B cell (primary cell): Measurements from ENCODE around the gene ROM1. TPM values are rescaled to one million over a fixed set of nuclear protein-coding genes. Genes with fewer than 3 reads are reported as not detected.

Experiments used
- ATAC-seq: fragments of 200-7000 bp; cut with Tn5 transposase; one replicate; pipeline ENCODE4 v1.10.0; 2021; ENCODE audit warnings: low read depth, mild to moderate bottlenecking, moderate number of reproducible peaks, moderate library complexity
- CTCF ChIA-PET: fragments of 350-600 bp; sonication (Branson Sonifier 250); formaldehyde crosslinking; loops from one replicate; lab custom pipeline; 2021; ENCODE audit warnings: antibody characterized with exemption, inconsistent platforms; lab: Charles Lee
- POLR2A ChIA-PET: fragments of 350-600 bp; sonication (Branson Sonifier 250); formaldehyde crosslinking; loops from one replicate; lab custom pipeline; 2021; ENCODE audit warnings: antibody characterized with exemption; lab: Charles Lee
- DNase-seq: peaks from one replicate; pipeline ENCODE4 v3.0.0; 2013
- H2AFZ ChIP-seq: 2 replicates; pipeline ENCODE4 v1.6.1; 2012; ENCODE audit warnings: mild to moderate bottlenecking, low read depth, low read length; ENCODE audit not compliant: insufficient read depth, poor library complexity, severe bottlenecking
- H3K27ac ChIP-seq, 2 donors: 1 replicate in 1 of 2; 2 replicates in 1 of 2; pipeline ENCODE4 v1.5.1; 2012 to 2013; ENCODE audit warnings: low read length in 2 of 2, mild to moderate bottlenecking in 2 of 2, moderate library complexity in 1 of 2
- H3K27me3 ChIP-seq, 4 experiments: fragments of 200-600 bp in 1 of 4; sonication (generic) in 1 of 4; replicated peaks in 1 of 4; 1 replicate in 2 of 4; 2 replicates in 2 of 4; pipeline versions ENCODE4 v1.6.1 to v1.7.0; 2013 to 2016; ENCODE audit warnings: low read length in 3 of 4, mild to moderate bottlenecking in 2 of 4, mixed read lengths in 1 of 4, moderate library complexity in 1 of 4; ENCODE audit not compliant: insufficient read depth in 4 of 4, control insufficient read depth in 3 of 4; ENCODE audit errors: control extremely low read depth in 1 of 4
- H3K36me3 ChIP-seq, 2 experiments: replicated peaks in 1 of 2; 1 replicate in 1 of 2; 2 replicates in 1 of 2; pipeline versions ENCODE4 v1.6.1 to v1.7.1; 2013; ENCODE audit warnings: low read length in 1 of 2; ENCODE audit not compliant: insufficient read depth in 2 of 2, control insufficient read depth in 1 of 2; ENCODE audit errors: control extremely low read depth in 1 of 2, extremely low read depth in 1 of 2
- H3K4me1 ChIP-seq, 2 donors: fragments of 200-600 bp in 1 of 2; sonication (generic) in 1 of 2; 1 replicate in 1 of 2; 2 replicates in 1 of 2; pipeline versions ENCODE4 v1.5.1 to v1.6.1; 2013 to 2017; ENCODE audit warnings: low read length in 2 of 2; ENCODE audit not compliant: control insufficient read depth in 2 of 2, insufficient read depth in 2 of 2
- H3K4me2 ChIP-seq: replicated peaks from 2 replicates; pipeline ENCODE3; 2012; ENCODE audit warnings: mild to moderate bottlenecking, low read depth, low read length; ENCODE audit not compliant: poor library complexity, severe bottlenecking
- H3K4me3 ChIP-seq, 5 experiments: fragments of 200-600 bp in 1 of 5; sonication (generic) in 1 of 5; 1 replicate in 3 of 5; 2 replicates in 2 of 5; pipeline versions ENCODE4 v1.5.1 to v1.7.0; 2011 to 2016; ENCODE audit warnings: low read length in 4 of 5, mild to moderate bottlenecking in 4 of 5, low read depth in 2 of 5, control low read depth in 1 of 5, moderate library complexity in 1 of 5; ENCODE audit not compliant: insufficient read depth in 1 of 5; ENCODE audit errors: control extremely low read depth in 1 of 5, extremely low read depth in 1 of 5
- H3K79me2 ChIP-seq: fragments of 200-600 bp; sonication (generic); one replicate; pipeline ENCODE4 v1.6.0; 2016; ENCODE audit warnings: low read length; ENCODE audit not compliant: control insufficient read depth, insufficient read depth
- H3K9ac ChIP-seq: fragments of 200-600 bp; sonication (generic); 2 replicates; pipeline ENCODE4 v1.6.1; 2017; ENCODE audit warnings: mild to moderate bottlenecking, low read length, moderate library complexity
- H3K9me3 ChIP-seq, 3 donors: one replicate each; pipeline versions ENCODE4 v1.6.1 to v1.7.1; 2013; ENCODE audit warnings: low read length in 2 of 3; ENCODE audit not compliant: control insufficient read depth in 2 of 3, insufficient read depth in 1 of 3; ENCODE audit errors: control extremely low read depth in 1 of 3
- H4K20me1 ChIP-seq: 2 replicates; pipeline ENCODE4 v1.6.0; 2012; ENCODE audit warnings: mild to moderate bottlenecking, low read length; ENCODE audit not compliant: insufficient read depth, control insufficient read depth, poor library complexity, severe bottlenecking
- H3K27ac Mint-ChIP-seq: one replicate; pipeline ENCODE4 v1.8.0; 2021; ENCODE audit warnings: mixed read lengths
- H3K27me3 Mint-ChIP-seq: one replicate; pipeline ENCODE4 v1.8.0; 2021; ENCODE audit warnings: mixed read lengths
- H3K4me1 Mint-ChIP-seq: one replicate; pipeline ENCODE4 v1.8.0; 2021; ENCODE audit warnings: mixed read lengths
- H3K4me3 Mint-ChIP-seq: one replicate; pipeline ENCODE4 v1.8.0; 2021; ENCODE audit warnings: mixed read lengths
- H3K9me3 Mint-ChIP-seq: one replicate; pipeline ENCODE4 v1.8.0; 2022; ENCODE audit warnings: mixed read lengths; ENCODE audit not compliant: insufficient read depth
- EZH2 ChIP-seq: IDR thresholded peaks from 2 replicates; pipeline ENCODE4 v1.6.1; 2012; ENCODE audit warnings: borderline replicate concordance, low read depth, mild to moderate bottlenecking, moderate library complexity, low read length; ENCODE audit not compliant: insufficient read depth, poor library complexity, severe bottlenecking
- WGBS: methylation state at CpG from one replicate; pipeline ENCODE4 v1.1.5; 2013; ENCODE audit warnings: missing lambda C conversion rate; ENCODE audit not compliant: insufficient coverage; 5-methylcytosine and 5-hydroxymethylcytosine counted together
- intact Hi-C: fragments of 100-400 bp; cut with micrococcal nuclease; formaldehyde crosslinking; loops from one replicate; pipeline ENCODE4 v1.10.0; 2022
- polyA plus RNA-seq: library from polyadenylated mRNA; depleted of rRNA; stranded (reverse); fragments of >200 nt; gene quantifications from 2 replicates; pipeline ENCODE4 v1.2.3, GENCODE V29; 2012
- total RNA-seq, 2 donors: library from RNA; stranded (reverse); fragments of 120-200 nt in 1 of 2; gene quantifications; 1 replicate in 1 of 2; 2 replicates in 1 of 2; pipeline versions ENCODE4 v1.2.3 to v1.2.4, GENCODE V29; 2013 to 2022
- TF ChIP-seq, protein P1 (sequence below): fragments of 200-600 bp; IDR thresholded peaks from one replicate; pipeline ENCODE4 v1.8.0; 2022; ENCODE audit warnings: antibody characterized with exemption, mild to moderate bottlenecking

Gene ROM1
- total and polyA plus RNA-seq, 2 donors (not counting 1 experiment from before 2014, with no cell fraction given): 1.3 to 2.0 TPM

DNA sequence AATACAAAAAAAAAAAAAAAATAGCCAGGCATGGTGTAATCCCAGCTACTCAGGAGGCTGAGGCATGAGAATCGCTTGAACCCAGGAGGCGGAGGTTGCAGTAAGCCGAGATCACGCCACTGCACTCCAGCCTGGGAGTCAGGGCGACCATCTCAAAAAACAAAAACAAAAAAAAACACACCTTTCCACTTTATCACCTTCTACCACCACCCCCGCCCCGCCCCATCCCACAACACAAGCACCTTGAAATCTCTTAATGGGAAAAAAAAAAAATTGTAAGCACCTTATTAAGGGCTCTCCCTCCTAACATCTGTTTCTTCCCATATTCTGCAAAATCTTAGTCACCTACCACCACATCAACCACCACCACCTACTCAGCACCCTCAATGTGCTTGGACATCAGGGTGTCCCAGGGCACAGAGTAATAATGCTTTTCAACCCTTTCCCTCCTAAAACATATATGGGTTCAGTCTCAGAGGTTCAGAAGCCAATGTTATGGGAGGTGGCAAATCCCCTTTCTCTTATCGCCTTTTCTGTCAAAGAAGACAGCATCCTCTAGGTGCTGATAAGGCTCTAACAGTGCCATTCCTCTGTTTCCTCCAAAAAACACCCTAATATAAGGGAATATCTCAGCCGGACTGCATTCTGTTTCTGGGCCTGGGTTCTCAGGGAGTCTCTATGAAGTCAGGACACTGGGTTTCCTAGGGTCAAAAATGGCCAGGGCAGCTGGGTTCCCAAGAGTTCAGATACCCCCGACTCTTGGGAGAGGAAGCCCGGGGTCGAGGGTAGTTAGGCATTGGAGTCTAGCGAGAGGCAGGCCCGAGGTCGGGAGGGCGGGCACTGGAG is 39.3 kb downstream of the ROM1 start:
- peak overlapping the region; percentile 74 to 90 (median 83) for H3K4me3 ChIP-seq
- H3K9ac ChIP-seq: peak overlapping the region; percentile 88
- POLR2A ChIA-PET: interaction anchor here (0.6 to 4.6 kb wide), 15 partner anchors 12 to 298 kb away, joined by 3 to 62 read pairs (median 4); partner anchors contain the start of genes B3GAT3, C11orf98, CSKMT and EEF1G
- H4K20me1 ChIP-seq: peaks cover 2% of the 10 kb centered on the region
- peak overlapping the region; percentile 97 for H3K27ac Mint-ChIP-seq
- H3K4me1 Mint-ChIP-seq: peaks cover 22% of the 10 kb centered on the region
- H3K4me1 ChIP-seq: peaks cover 14 to 18% of the 10 kb centered on the region in 2 donors
- H3K27me3 Mint-ChIP-seq: no peaks in the 10 kb centered on the region
- H3K36me3 ChIP-seq: peaks cover 0 to 24% of the 10 kb centered on the region in 2 experiments
- DNase-seq: no peak
- no peaks in the 10 kb centered on the region for H3K27me3 ChIP-seq
- H3K79me2 ChIP-seq: peaks cover 35% of the 10 kb centered on the region
- no peak for TF ChIP-seq EZH2
- TF ChIP-seq, protein P1, sequence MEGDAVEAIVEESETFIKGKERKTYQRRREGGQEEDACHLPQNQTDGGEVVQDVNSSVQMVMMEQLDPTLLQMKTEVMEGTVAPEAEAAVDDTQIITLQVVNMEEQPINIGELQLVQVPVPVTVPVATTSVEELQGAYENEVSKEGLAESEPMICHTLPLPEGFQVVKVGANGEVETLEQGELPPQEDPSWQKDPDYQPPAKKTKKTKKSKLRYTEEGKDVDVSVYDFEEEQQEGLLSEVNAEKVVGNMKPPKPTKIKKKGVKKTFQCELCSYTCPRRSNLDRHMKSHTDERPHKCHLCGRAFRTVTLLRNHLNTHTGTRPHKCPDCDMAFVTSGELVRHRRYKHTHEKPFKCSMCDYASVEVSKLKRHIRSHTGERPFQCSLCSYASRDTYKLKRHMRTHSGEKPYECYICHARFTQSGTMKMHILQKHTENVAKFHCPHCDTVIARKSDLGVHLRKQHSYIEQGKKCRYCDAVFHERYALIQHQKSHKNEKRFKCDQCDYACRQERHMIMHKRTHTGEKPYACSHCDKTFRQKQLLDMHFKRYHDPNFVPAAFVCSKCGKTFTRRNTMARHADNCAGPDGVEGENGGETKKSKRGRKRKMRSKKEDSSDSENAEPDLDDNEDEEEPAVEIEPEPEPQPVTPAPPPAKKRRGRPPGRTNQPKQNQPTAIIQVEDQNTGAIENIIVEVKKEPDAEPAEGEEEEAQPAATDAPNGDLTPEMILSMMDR: no peak
- ATAC-seq: no peak
- H3K9me3 Mint-ChIP-seq: no peaks in the 10 kb centered on the region
- intact Hi-C loops: loop anchor here (1.0 to 2.0 kb wide), 8 partner anchors 13 to 102 kb away; partner anchors contain the start of genes C11orf98, CSKMT, TTC9C and UBXN1
- CTCF ChIA-PET: interaction anchor here (0.6 to 1.3 kb wide), 9 partner anchors 13 to 60 kb away, joined by 3 to 12 read pairs (median 4); partner anchors contain the start of genes C11orf98, CSKMT, LBHD1 and MTA2
- peak overlapping the region; percentile 68 to 89 for H3K27ac ChIP-seq
- 20% methylated on average over 10 of the region's 16 CpGs for WGBS
- peak overlapping the region; percentile 94 for H3K4me3 Mint-ChIP-seq
- H3K9me3 ChIP-seq: no peaks in the 10 kb centered on the region
- peak overlapping the region; percentile 99 for H2AFZ ChIP-seq
- peak overlapping the region; percentile 85 for H3K4me2 ChIP-seq
